ENCODE results near the gene BMI1.

DNA sequence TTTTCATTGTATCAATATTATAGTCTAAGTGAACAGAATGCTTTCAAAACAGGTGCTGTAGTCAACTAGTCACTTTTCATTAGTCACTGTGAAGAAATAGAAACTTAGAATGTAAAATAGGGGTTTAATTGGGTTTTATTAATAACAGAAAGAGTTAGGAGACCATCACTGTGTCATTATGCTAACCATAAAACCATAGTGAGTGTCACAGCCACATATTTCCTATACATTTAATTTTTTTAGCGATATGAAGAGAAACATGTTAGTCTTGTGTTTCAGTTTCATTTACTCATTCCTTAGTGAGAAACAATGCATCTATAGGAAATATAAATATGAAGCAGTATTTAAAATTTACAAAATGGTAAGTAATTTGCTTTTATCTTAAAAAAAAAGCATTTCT, 46.6 kb downstream of the BMI1 start:
- no peak for TF ChIP-seq ZBTB1 (tag by site-specific recombination; IDR thresholded peaks at IDR 0.05)
- TF ChIP-seq ZNF792 (tag by site-specific recombination; IDR thresholded peaks at IDR 0.05): no peak
- TF ChIP-seq MYNN (tag by site-specific recombination; IDR thresholded peaks at IDR 0.05; ENCODE audit: borderline replicate concordance): no peak
- TF ChIP-seq CTCF (tag by site-specific recombination; IDR thresholded peaks at IDR 0.05): no peak
- no peak for TF ChIP-seq ZNF785 (tag by site-specific recombination; IDR thresholded peaks at IDR 0.05)
- TF ChIP-seq EGR2 (tag by site-specific recombination; IDR thresholded peaks at IDR 0.05; ENCODE audit: low read depth): no peak
- TF ChIP-seq ZBTB8A (tag by site-specific recombination; IDR thresholded peaks at IDR 0.05): no peak
